GM12875 (cell line): ENCODE data around the gene HERC4.
"Not testable (repeated sequence)": the region's sequence is repeated elsewhere in the genome, so short reads cannot be mapped to it uniquely, and the experiment has no call there.

Experiments used
- H3K4me3 ChIP-seq: one replicate; pipeline ENCODE4 v1.5.1; 2011; ENCODE audit warnings: low read depth, low read length, control low read depth
- TF ChIP-seq, protein P1 (sequence below): IDR thresholded peaks from 2 replicates; pipeline ENCODE4 v1.5.1; 2011; ENCODE audit warnings: low read depth, mild to moderate bottlenecking, control low read depth, inconsistent platforms, low read length, moderate library complexity, borderline replicate concordance; ENCODE audit not compliant: insufficient read depth

HERC4 gene

DNA sequence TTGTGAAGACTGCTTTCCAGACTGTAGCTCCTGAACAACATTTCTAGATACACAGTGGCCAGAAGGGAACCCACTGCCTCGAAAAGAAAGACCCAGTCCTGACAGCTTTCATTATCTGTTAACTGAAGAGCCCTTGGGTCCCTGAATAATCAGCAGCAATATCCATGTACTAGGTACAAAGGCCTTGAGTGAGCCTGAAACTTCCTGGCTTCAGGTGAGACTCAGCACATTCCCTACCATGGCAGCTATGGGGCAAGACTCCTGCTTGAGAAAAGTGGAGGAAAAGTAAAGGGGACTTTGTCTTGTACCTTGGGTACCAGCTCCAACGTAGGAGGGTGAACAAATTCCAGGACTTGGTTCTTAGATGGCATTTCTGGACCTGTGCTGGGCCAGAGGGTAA lies 97.8 kb downstream of the HERC4 start:
- H3K4me3 ChIP-seq = no peak overlapping the region
- TF ChIP-seq, protein P1, sequence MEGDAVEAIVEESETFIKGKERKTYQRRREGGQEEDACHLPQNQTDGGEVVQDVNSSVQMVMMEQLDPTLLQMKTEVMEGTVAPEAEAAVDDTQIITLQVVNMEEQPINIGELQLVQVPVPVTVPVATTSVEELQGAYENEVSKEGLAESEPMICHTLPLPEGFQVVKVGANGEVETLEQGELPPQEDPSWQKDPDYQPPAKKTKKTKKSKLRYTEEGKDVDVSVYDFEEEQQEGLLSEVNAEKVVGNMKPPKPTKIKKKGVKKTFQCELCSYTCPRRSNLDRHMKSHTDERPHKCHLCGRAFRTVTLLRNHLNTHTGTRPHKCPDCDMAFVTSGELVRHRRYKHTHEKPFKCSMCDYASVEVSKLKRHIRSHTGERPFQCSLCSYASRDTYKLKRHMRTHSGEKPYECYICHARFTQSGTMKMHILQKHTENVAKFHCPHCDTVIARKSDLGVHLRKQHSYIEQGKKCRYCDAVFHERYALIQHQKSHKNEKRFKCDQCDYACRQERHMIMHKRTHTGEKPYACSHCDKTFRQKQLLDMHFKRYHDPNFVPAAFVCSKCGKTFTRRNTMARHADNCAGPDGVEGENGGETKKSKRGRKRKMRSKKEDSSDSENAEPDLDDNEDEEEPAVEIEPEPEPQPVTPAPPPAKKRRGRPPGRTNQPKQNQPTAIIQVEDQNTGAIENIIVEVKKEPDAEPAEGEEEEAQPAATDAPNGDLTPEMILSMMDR = no peak

DNA sequence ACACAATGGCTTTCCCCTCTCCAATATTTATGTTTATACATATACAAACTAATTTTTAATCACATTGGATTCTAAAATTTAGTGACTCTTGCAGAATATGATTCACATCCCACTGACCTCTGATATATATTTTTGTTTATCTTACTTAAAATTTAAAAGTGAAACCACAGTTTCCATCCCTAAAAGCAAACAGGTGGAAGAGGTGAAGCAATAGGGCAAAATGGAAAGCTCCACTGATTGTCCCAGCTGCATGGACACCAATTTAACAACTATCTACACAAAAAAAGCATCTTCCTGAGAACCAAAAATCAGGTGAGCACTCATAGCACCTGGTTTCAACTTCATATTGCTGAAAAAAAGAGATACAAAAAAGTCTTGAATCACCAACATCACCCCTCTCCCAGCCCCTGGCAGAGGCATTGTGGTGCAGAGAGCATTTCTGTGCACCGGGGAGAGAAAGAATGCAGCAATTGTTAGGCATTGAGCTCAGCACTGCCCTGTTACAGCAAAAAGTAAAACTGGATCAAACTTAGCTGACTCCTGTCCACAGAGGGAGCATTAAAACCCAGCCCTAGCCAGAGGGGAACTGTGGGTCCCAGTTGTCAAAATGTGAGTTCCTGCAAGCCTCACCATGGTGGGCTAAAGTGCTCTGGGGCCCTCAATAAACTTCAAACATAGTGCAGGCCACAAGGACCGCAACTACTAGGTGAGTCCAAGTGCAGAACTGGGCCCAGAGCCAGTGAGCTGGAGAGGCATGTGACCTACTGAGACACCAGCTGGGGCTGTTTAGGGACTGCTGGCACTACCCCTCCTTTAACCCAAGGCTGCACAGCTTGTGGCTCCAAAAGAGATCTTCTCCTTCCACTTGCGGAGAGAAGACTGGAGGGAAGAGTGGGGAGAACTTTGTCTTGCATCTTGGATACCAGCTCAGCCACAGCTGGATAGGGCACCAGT lies 98.5 kb downstream of the HERC4 start:
- H3K4me3 ChIP-seq = no peak overlapping the region

DNA sequence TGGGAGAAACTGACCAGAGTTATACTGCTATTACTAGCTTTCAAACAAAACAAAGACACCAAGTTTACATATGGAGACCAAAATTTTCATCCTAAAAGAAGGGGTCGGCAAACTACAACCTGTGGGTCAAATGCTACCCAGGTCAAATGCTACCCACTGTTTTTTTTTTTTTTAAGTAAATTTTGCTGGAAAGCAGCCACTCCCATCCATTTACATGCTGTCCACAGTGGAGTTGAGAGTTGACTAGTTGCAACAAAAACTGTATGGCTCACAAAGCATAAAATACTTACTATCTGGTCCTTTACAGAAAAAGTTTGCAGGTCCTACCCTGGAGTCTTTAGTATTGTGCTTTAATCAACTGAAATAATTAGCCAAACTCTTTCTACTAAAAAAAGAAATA lies 99.2 kb downstream of the HERC4 start:
- TF ChIP-seq, protein P1 = no peak
- H3K4me3 ChIP-seq = no peak overlapping the region

More for the DNA sequence above, 98.5 kb downstream of the HERC4 start:
- TF ChIP-seq, protein P1 = no peak

DNA sequence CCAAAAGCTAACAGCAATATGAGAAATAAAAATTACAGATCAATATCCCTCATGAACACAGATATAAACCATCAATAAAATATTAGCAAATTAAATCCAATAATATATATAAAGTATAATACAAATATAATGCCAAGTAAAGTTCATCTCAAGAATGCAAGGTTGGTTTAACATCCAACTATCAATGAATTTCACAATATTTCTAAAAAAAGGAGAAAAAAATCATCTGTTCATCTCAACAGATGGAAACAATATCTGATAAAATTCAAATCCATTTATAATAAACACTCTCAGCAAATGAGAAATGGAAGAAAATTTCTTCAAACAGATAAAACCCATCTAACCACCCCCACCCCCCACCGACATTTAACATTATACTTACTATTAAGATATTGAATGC lies 103.8 kb downstream of the HERC4 start:
- TF ChIP-seq, protein P1 = no peak
- H3K4me3 ChIP-seq = no peak overlapping the region

DNA sequence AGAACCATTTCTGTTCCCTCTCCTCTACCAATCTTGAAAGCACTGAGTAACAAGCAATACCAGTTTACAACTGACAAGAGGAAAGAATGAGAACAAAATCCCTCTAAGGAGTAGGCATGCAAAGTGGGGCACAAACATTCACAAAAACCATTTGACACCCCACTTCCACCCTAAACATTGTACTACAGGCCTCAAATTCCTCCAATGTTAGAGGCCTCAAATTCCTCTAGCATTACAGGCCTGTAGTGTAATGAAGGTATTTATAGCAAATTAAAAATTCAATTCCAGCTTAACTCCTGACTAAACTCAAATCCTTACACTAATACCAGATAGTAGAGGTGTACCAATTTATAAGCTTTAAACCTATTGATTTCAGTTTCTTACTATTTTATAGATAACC lies 105.2 kb downstream of the HERC4 start:
- no peak overlapping the region for H3K4me3 ChIP-seq
- TF ChIP-seq, protein P1 = no peak

DNA sequence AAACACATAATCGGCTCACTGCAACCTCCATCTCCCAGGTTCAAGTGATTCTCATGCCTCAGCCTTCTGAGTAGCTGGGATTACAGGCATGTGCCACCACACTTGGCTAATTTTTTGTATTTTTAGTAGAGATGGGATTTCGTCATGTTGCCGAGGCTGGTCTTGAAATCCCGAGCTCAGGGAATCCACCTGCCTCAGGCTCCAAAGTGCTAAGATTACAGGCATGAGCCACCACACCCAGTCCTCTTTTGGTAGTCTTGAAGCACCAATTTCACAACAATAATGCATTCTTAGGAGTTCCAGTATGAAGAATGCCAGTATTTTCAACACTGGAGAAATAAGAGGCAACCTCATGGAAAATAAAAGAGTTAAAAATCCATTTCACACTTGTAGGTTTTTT lies 109.0 kb downstream of the HERC4 start:
- not testable (repeated sequence) for H3K4me3 ChIP-seq

DNA sequence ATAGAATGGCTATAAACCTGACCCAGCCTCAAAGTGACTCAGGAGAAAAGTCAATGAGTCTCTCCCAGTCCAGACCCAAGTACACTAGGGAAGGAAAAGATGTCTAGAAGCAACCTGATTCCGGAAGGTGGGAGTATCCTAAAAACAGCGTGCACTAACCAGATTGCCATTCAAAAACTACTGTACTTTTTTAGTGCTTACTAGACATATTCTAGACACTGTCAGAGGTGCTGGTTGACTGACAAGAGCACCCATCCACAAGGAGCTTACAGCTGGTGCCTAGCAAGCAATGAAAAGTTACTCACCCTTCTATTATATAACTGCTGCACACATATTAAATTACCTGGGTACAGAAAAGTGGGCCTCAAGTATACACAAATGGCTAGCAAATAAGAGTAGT lies 109.6 kb downstream of the HERC4 start:
- TF ChIP-seq, protein P1 = no peak
- H3K4me3 ChIP-seq = no peak overlapping the region
